Body of pancreas (tissue), 4 donors: ENCODE data around the gene MYO5B. TPM values are rescaled to one million over a fixed set of nuclear protein-coding genes. Genes with fewer than 3 reads are reported as not detected.

Experiments
- ATAC-seq: fragments of 150-250 bp; one replicate; pipeline ENCODE4 v1.9.1; 2016
- DNase-seq, 4 donors: peaks; one replicate each; pipeline ENCODE4 v3.0.0-alpha.2; 2019
- H3K27ac ChIP-seq, 4 donors: fragments of 200-600 bp; sonication (generic); 1 replicate in 3 of 4; 2 replicates in 1 of 4; pipeline versions ENCODE4 v1.5.1 to v1.6.1; 2016 to 2019; ENCODE audit warnings: mild to moderate bottlenecking in 1 of 4, mixed read lengths in 1 of 4, moderate library complexity in 1 of 4
- H3K27me3 ChIP-seq, 2 donors: fragments of 200-600 bp; sonication (generic); one replicate each; pipeline ENCODE4 v1.6.0; 2016; ENCODE audit warnings: mild to moderate bottlenecking in 1 of 2
- H3K36me3 ChIP-seq, 2 donors: fragments of 200-600 bp; sonication (generic); replicated peaks in 1 of 2; 2 replicates each; pipeline ENCODE4 v1.5.1; 2016; ENCODE audit warnings: low read depth in 2 of 2; ENCODE audit not compliant: insufficient read depth in 1 of 2
- H3K4me1 ChIP-seq: fragments of 200-600 bp; sonication (generic); one replicate; pipeline ENCODE4 v1.6.0; 2016
- H3K4me3 ChIP-seq, 2 donors: fragments of 200-600 bp; sonication (generic); 1 replicate in 1 of 2; 2 replicates in 1 of 2; pipeline ENCODE4 v1.5.1; 2016 to 2019
- H3K9me3 ChIP-seq, 3 donors: fragments of 200-600 bp; sonication (generic); 1 replicate in 2 of 3; 2 replicates in 1 of 3; pipeline ENCODE4 v1.5.1; 2016
- POLR2A ChIP-seq, 3 donors: fragments of 450-650 bp; IDR thresholded peaks; one replicate each; pipeline ENCODE4 v1.6.1; 2016; ENCODE audit warnings: antibody characterized with exemption in 3 of 3, mild to moderate bottlenecking in 2 of 3
- WGBS, 2 donors: methylation state at CpG; one replicate each; pipeline ENCODE4 v1.1.5; 2017; 5-methylcytosine and 5-hydroxymethylcytosine counted together
- intact Hi-C: fragments of 100-400 bp; cut with DNase I; formaldehyde crosslinking; loops from one replicate; pipeline ENCODE4 v1.15.1; 2023
- total RNA-seq, 2 donors: library from RNA; depleted of rRNA; stranded (reverse); fragments of >200 nt; gene quantifications; one replicate each; pipeline ENCODE4 v1.1.0, GENCODE V29; 2016
- TF ChIP-seq, protein P1 (sequence below), 7 experiments: fragments of 450-650 bp in 4 of 7; fragments of 200-600 bp in 3 of 7; sonication (generic) in 3 of 7; IDR thresholded peaks; one replicate each; pipeline ENCODE4 v1.5.1; 2016 to 2019; ENCODE audit warnings: antibody characterized with exemption in 7 of 7

The MYO5B gene
- total RNA-seq, 2 donors from 2014 or later, result 17.1 to 18.2 TPM

- no peak overlapping the region for H3K4me3 ChIP-seq
- H3K27ac ChIP-seq, result no peak overlapping the region
- WGBS, 2 donors, result 76 to 85% methylated on average over 1 of the region's 1 CpG
- no peak for DNase-seq
- intact Hi-C loops, result no loop called here
- H3K27me3 ChIP-seq, result no peaks in the 10 kb centered on the region
- peaks cover 16% of the 10 kb centered on the region for H3K4me1 ChIP-seq
- no peak for ATAC-seq
- TF ChIP-seq, protein P1, sequence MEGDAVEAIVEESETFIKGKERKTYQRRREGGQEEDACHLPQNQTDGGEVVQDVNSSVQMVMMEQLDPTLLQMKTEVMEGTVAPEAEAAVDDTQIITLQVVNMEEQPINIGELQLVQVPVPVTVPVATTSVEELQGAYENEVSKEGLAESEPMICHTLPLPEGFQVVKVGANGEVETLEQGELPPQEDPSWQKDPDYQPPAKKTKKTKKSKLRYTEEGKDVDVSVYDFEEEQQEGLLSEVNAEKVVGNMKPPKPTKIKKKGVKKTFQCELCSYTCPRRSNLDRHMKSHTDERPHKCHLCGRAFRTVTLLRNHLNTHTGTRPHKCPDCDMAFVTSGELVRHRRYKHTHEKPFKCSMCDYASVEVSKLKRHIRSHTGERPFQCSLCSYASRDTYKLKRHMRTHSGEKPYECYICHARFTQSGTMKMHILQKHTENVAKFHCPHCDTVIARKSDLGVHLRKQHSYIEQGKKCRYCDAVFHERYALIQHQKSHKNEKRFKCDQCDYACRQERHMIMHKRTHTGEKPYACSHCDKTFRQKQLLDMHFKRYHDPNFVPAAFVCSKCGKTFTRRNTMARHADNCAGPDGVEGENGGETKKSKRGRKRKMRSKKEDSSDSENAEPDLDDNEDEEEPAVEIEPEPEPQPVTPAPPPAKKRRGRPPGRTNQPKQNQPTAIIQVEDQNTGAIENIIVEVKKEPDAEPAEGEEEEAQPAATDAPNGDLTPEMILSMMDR (IDR thresholded peaks at IDR 0.05), result no peak
- TF ChIP-seq POLR2A (IDR thresholded peaks at IDR 0.05), result no peak
- no peaks in the 10 kb centered on the region for H3K9me3 ChIP-seq
- H3K36me3 ChIP-seq, result no peaks in the 10 kb centered on the region
These were observed 5.8 kb downstream of the MYO5B start for GRCh38 chr18:50189160-50189559.

- DNase-seq, result no peak
- H3K36me3 ChIP-seq, result no peaks in the 10 kb centered on the region
- no peak for TF ChIP-seq POLR2A (IDR thresholded peaks at IDR 0.05)
- TF ChIP-seq, protein P1 (IDR thresholded peaks at IDR 0.05), result no peak
- no peak overlapping the region for H3K4me3 ChIP-seq
- no peak for ATAC-seq
- intact Hi-C loops, result no loop called here
- H3K27ac ChIP-seq, result no peak overlapping the region
- no peaks in the 10 kb centered on the region for H3K27me3 ChIP-seq
- WGBS, 2 donors, result 81 to 85% methylated on average over 6 of the region's 6 CpGs
- peaks cover 10% of the 10 kb centered on the region for H3K4me1 ChIP-seq
- no peaks in the 10 kb centered on the region for H3K9me3 ChIP-seq
These were observed 6.3 kb downstream of the MYO5B start for GRCh38 chr18:50188652-50189051.

DNA sequence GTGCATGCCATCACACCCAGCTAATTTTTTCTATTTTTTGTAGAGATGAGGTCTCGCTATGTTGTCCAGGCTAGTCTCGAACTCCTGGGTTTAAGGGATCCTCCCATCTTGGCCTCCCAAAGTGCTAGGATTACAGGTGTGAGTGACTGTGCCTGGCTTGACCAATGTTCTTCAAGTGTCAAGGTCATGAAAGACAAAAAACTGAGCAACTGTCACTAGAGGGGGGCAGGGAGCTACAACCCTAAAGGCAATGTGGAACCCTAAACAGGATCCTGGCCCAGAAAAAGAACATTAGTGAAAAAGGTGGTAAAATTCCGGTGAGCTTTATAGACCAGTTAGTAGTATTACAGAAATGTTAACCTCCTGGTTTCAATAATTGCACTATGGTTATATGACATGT, 7.3 kb downstream of the MYO5B start:
- 89 to 92% methylated on average over 3 of the region's 3 CpGs for WGBS, 2 donors
- H3K27ac ChIP-seq, result no peak overlapping the region
- intact Hi-C loops, result no loop called here
- no peaks in the 10 kb centered on the region for H3K27me3 ChIP-seq
- no peak for TF ChIP-seq POLR2A (IDR thresholded peaks at IDR 0.05)
- TF ChIP-seq, protein P1 (IDR thresholded peaks at IDR 0.05), result no peak
- H3K36me3 ChIP-seq, result no peaks in the 10 kb centered on the region
- DNase-seq (no peak), ATAC-seq (no peak)
- no peak overlapping the region for H3K4me3 ChIP-seq
- H3K4me1 ChIP-seq, result peaks cover 1% of the 10 kb centered on the region
- H3K9me3 ChIP-seq, result no peaks in the 10 kb centered on the region

DNA sequence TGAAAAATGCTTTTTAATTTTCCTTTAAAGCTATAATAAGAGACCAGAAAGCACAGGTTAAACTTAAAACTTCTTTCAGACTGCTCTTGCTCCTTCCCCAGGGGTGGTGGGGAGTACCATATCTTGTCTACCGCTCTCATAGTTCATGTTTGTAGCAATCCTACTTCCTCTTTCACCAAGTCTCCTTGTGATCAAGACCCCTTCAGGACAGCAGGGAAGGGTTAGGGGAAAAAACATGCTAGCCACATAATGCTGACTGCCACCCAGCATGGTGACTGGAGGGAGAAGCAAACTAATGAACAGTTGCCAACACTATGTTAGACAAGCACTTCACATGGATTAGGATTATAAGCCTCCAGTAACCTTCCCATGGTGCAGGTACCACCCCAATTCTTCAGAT, 8.6 kb downstream of the MYO5B start:
- Histone ChIP-seq H3K36me3 (no peaks in the 10 kb centered on the region), H3K27ac (no peak overlapping the region), H3K9me3 (no peaks in the 10 kb centered on the region), H3K27me3 (no peaks in the 10 kb centered on the region), H3K4me3 (no peak overlapping the region), H3K4me1 (no peaks in the 10 kb centered on the region)
- intact Hi-C loops, result no loop called here
- 91 to 100% methylated on average over 1 of the region's 1 CpG for WGBS, 2 donors
- TF ChIP-seq, protein P1 (IDR thresholded peaks at IDR 0.05), result no peak
- TF ChIP-seq POLR2A (IDR thresholded peaks at IDR 0.05), result no peak
- no peak for DNase-seq
- ATAC-seq, result no peak

GRCh38 chr18:50183556-50183955, 11.4 kb downstream of the MYO5B start:
- H3K36me3 ChIP-seq, result no peaks in the 10 kb centered on the region
- no peaks in the 10 kb centered on the region for H3K27me3 ChIP-seq
- no peaks in the 10 kb centered on the region for H3K4me1 ChIP-seq
- no peak overlapping the region for H3K27ac ChIP-seq
- TF ChIP-seq POLR2A (IDR thresholded peaks at IDR 0.05), result no peak
- TF ChIP-seq, protein P1 (IDR thresholded peaks at IDR 0.05), result no peak
- H3K9me3 ChIP-seq, result no peaks in the 10 kb centered on the region
- no peak overlapping the region for H3K4me3 ChIP-seq
- ATAC-seq (no peak), DNase-seq (no peak)
- intact Hi-C loops, result no loop called here
- WGBS, 2 donors, result 88 to 95% methylated on average over 5 of the region's 5 CpGs
